IPS DF 19.7 (cell line): Measurements from ENCODE around the gene GGT6.

ENCODE experiments used
- DNase-seq: peaks from one replicate; pipeline ENCODE4 v3.0.0-alpha.2; 2013; ENCODE audit warnings: low read depth, low spot score

The GGT6 gene

DNA sequence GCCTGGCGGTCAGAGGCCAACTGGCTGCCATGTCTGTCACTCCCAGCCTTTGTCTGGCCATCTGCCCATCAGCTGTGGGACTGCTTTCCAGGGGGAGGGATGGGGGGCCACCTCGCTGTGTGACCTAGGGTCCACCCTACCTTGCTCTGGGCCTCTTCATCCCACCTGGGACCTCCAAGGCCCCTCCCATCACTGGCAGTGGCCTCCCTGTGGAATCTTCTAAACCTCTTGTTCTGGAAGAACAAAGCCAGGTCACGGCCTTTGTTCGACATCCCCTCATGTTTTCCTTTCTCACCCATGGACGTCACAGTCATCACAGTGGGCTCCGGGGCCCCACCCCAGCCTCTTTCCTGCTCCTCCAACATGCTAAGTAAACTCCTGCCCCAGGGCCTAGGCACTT lies 37.7 kb downstream of the GGT6 start:
- no peak for DNase-seq

DNA sequence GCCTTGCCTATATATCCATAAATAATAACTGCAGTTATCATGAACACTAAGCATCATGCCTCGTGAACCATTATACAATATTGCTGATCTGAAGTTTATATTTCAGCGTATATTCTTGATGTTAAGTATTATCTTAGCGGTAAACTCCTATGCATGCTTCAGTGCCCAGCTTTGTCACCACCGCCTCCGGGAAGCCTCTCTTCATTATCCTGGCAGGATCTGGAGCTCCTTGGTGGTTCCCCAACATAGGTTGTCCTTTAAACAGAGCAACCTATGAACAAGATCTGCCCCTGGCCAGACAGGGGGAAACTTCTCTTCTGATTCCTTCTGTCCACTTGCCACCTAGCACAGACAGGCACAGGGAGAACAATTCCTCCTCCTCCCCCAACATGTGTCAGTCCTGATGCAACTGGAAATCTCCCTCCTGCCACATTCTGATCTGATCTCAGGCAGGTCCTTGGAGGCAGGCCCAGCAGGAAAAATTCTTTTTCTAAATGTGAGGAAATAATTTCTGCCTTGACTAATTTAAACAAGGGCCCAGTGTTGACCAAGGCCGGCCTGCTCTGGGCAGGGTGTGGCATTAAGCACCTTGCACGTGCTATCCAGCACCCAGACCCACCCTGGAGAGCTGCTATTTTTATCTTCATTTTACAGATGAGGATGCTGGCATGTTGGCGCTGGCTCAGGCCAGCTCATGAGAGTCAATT lies 39.3 kb downstream of the GGT6 start:
- no peak for DNase-seq

DNA sequence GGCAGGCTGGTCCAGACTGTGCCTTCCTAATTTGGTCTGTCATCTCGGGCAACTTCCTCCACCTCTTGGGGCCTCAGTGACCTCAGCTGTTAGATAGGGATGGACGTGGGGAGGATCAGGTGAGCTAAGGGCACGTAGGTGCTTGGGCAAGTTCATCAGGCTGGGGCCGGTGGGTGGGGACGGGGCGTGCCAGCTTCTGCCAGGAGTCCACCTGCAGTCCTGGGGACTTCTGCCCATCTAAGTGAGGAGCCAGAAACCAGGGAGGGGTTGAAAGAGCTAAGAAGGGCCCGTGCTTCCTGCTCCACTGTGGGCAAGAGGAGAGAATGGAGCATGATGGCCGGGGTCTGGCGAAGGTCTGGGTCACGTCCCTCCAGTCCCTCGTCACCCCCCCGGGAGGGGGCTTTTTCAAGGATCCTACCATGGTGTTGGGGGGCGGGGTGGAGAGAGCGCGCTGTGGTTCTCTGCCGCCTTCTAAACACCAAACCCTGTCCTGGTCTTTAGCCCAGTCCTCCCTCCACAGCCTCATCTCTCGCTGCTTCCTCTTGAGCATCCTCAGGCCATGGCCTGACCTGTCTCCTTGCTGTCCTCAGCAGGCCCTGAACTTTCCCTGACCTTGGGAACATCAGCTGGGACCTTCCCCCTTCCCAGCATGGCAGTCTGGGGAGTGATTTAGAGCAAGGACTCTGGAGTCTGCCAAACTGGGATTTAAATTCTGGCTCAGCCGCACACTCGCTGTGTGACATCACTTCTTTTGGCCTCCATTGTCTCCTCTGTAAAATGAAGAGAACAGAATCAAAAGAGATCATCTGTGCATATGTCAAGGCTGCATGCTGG lies 40.1 kb downstream of the GGT6 start:
- DNase-seq: no peak

DNA sequence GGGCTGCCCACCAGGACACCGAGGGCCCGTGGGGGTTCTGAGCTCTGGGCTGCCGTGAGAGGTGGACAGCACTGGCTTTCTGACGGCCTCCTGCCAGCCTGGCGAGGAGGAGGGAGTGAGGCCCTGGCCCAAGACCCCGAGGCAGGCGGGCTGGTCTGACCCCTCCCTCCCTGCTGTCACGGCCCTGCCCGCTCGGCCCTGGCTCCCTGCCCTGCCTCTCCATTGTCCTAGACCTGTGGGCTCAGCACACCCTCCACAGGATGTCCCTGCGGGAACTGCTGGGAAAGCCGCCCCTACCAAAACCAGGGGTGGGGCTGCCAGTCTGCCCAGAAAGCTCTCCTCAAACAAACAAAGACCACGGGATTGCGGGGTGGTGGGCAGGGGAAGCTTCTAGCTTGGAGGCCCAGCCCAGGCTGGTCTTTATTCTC lies 41.0 kb downstream of the GGT6 start:
- no peak for DNase-seq

DNA sequence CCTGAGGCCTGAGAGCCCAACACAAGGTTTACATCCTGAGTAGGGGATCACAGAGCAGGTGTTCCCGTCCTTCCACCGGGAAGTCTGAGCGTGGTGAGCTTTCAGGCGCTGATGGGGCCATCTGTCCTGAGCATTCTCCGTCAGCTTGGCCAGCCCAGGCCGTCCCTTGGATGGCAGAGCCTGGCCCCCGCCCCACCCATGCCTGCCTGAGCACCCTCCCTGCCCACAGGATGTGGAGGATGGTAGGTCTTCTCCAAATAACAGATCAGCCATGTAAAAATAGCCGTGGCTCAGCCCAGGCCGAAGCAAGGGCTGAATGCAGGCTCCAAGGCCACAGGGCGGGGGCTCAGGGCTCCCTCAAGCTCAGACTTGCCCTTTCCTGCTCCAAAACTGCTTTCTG lies 41.5 kb downstream of the GGT6 start:
- no peak for DNase-seq

DNA sequence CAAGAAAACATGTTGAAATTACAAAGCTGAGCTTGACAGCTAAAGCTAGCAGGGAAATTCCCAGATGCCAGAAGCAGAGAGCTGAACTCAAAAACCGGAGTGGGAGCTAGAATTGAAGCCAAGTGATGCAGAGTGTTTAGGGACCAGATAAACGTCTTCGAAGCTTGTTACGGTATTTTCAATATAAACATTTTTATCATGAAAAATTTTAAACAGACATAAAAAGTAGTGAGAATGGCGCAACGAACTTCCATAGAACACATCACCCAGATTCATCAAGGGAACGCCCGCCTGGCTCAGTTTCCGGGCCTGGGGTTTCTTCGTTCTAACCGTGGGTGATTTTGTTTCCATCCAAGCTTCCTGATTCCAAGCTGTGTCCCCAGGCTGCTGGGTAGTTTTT lies 43.6 kb downstream of the GGT6 start:
- DNase-seq: no peak

DNA sequence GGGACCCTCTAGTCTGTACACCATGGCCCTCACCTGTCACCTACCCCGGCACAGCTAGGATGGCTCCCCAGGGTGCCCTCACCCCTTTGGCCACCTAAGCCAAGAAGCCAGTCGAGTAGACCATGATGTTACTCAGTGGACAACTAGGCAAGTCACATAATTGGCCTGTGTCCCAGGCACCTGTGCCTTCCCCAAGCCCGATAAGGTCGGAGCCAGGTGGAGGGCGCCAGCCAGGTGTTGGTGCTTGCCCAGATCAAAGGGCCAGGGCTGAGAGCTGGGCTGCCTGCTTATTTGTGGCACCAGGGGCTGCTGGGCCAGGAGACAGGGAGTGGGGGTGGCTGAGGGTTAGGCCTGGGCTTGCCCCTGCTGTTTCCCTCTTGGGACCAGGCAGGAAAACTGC lies 44.9 kb downstream of the GGT6 start:
- no peak for DNase-seq

DNA sequence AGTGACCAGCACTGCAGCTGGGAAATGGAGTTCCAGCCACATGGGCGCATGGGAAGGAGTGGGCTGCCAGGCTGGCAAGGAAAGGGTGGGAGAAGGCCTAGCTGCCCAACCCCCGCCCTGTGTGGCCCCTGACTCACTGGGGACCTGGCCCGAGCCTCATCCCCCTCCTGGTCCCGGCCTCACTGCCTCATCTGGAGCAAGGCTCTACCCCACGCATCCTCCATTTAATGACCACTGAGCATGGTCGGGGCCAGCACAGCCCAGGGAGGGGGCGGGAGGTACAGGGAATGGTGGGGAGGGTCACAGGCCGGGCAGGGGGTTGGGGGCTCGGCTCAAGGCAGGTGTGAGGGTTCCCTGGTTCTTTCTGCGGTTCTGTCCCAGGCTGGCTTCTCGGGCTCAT lies 45.6 kb downstream of the GGT6 start:
- no peak for DNase-seq

DNA sequence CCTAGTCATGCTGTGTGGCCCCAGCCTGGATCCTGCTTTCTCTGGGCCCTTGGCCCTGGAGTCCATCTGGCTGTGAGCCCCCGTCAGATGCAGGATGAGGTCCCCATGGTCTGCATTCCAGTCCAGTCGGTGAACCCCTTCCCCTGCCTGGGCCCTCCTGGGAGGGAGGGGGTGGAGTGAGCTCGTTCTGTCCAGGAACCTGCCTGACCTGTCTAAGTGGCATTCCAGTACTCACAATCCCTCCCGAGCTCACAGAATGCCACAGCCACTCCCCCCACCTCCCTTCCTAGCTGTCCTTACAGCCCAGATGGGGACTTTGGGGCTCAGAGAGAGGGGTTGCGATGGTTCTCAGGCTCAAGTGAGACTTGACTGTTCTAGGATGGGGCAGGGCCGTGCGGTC lies 46.2 kb downstream of the GGT6 start:
- DNase-seq: no peak

DNA sequence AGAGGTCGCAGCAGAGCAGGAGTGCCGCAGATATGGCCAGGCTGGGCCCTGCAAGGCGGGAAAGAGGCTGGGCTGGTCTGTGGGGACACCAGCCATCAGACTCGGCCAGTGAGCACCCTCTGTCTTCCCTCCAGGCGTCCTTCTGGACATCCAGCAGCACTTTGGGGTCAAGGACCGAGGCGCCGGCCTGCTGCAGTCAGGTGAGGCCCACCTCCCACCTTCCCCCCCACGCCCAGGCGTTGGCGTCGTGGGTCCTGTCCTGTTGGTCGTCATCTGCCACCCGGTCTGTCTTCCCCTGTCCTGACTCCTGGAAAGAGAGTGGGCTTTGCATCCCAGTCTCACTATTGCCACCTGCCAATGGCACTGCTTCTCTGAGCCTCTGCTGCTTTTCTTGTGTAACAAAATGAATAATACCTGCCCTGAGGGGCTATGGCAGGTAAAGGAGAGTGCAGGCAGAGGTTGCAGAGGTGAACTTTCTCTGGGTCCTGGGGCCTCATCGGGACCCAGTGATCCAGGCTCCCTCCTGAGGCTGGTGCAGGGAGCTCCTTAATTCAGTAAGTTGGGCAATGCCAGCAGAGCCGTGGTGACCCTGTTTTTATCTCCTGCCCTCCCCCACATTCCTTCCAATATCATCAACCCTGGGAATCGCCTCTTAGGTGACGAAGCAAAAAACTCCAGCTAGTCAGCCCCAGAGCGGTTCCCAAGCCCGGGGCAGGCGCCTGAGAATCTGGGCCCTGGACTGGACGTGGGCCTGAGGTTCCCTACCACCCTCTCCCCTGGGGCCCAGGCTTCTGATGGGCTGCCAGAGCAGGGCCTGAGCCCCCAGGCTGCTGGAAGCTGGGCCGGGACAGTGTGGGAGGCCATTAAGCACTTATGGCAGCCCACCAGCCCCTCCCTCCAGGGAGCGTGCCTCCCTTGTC lies 47.0 kb downstream of the GGT6 start:
- DNase-seq: no peak

DNA sequence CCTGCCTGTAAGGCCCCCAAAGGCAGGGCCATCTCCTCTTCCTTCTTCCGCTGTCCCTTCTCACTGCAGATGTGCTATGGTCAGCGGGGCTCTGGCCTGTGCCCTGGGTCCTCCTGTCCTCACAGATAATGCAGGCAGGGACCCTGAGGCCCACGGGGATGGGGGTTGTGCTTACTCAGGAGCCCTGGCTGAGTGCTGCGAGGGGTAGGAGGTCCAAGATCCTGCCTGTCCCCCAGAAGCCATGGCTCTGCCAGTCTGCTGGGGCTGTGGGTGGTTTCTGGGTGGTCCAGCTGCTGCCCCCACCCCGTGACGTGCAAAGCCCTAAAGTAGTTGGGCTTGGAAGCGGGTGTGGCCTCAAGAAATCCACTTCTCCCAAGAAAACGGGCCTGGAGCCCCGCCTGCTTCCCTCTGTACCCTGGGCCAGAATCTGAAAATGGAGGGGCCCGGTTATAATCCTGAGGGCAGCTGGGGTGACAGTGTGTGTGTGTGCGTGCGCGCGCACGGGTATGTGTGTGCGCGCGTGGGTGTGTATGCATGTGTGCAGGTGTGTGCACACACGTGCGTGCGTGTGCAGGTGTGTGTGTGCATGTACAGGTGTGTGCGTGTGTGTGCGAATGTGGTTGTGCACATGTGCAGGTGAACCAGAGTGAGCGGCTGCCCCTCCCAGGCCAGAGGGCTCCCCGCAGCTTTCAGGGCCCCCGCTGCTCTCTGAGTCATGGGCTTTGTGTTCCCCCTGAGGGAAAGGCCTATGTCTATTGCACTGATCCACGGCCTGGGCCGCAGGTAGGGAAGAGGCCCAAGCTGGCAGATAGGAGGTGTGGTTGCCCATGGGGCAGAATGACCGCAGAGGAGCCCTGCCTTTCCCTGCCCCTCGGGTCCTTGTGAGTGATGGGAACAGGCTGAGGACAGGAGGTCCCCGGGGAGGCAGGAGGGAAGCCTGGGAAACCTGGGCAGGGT lies 47.9 kb downstream of the GGT6 start:
- no peak for DNase-seq

DNA sequence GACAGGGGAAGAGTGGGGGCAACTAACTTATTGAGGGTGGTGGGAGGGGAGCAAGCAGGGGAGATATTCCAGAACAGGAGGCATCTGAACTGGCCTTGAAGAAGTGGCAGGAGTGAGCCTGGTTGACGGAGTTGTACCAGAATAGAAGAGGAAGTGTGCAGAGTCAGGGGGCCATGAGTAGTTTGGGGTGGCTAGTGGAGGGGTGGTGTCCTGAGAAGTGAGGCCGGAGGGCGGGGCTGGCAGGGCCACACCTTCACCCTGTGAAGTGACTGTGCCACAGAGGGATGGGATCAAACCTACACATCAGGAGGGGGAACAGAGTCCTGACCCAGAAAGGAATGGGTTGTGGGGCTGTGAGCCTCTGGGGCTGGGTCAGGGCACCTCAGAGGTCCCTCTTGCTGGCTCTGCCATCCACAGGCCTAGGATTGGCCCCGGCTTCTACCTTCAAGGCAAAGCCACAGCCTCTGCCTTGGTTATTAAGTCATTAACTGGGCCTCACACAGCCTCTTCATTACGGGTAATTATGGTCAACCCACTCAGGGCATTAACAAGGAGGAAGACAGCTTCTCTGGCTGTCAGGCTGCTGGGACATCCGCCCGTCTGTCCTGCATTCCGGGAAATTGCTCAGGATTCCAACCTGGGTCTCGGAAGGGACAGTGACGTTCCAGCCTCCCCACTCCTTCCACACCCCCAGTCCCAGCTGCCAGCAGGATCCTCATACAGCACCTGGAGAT lies 49.0 kb downstream of the GGT6 start:
- DNase-seq: no peak

DNA sequence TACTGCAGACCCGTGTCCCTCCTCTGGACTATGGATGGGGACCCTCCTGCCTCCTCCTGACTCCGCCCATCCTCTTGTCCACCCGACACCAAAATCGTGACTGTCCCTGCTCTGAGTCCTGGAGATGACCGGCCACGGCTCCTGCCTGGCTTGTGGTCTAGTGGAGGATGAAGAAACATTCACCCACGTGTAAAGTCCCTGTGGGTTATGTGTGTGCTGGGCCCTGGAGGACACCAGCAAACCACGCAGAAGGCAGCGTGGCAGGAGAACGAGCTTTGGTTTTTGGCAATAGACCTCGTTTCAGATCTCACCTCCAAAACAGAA lies 49.8 kb downstream of the GGT6 start:
- DNase-seq: no peak

DNA sequence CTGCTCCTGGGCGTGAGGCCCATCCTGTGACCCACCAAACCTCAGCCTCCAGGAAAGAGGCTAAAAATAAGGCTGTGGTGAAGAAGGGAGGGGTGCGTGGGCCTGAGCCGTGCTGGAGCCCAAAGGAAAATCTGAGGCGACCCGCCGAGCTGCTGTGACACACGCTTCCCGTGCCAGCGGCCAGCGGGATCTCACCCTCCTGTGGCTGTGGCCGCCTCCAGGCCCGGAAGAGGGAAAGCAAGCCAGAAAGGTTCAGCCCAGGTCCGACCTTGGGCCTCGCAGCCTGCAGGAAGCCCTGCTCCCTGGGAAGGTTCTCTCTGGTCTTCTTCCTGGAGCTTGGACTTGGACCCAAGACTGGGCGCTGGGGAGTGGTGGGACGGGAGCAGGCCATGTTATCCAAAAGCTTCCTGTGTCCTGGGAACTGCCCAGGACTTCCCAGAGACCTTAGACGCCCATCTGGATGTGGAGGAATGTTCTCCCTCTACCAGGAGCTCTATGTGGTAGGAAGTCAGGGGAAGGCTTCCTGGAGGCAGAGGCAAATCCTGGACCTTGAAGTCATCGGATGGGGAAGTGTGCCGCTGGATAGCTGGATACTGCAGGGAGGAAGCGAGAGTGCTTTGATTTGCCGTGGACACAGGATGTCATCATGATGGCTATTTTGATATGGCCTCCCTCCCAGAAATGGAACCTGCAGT lies 50.3 kb downstream of the GGT6 start:
- no peak for DNase-seq

DNA sequence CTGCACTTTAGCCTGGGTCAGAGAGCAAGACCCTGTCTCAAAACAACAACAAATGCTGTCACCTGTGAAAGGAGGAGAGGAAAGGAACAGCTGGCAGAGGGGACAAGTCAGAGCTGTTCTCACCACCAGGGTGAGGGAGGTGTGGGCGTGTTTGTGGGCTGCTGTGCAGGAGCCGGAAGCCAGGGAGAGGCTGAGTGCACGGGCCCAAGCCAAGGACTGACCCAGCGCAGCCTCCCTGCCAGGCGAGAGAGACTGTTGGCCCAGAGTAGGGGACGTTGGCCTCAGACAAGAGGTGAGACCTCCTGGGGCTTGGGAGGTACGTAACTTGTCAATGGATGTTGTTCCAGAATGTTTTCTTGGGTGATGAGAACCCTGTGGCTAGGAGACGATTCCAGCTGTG lies 51.0 kb downstream of the GGT6 start:
- no peak for DNase-seq

DNA sequence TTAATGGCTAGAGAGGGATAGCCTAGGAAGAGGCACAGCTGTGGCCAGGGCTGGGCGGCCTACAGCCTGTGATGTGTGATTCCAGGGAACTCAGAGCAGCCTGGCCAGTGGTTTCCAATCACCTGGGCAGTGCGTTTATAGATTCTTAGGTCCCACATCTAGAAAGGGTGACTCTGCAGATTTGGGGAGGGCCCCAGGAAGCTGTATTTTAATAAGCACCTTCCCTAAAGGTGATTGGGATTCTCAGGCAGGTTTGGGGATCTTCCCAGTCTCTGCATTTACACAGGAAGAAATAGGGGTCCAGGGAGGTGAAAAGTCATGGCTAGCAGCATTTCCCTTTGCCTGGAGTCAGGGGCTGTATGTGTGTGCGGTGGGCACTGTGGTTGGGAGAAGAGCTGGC lies 52.2 kb downstream of the GGT6 start:
- DNase-seq: no peak

DNA sequence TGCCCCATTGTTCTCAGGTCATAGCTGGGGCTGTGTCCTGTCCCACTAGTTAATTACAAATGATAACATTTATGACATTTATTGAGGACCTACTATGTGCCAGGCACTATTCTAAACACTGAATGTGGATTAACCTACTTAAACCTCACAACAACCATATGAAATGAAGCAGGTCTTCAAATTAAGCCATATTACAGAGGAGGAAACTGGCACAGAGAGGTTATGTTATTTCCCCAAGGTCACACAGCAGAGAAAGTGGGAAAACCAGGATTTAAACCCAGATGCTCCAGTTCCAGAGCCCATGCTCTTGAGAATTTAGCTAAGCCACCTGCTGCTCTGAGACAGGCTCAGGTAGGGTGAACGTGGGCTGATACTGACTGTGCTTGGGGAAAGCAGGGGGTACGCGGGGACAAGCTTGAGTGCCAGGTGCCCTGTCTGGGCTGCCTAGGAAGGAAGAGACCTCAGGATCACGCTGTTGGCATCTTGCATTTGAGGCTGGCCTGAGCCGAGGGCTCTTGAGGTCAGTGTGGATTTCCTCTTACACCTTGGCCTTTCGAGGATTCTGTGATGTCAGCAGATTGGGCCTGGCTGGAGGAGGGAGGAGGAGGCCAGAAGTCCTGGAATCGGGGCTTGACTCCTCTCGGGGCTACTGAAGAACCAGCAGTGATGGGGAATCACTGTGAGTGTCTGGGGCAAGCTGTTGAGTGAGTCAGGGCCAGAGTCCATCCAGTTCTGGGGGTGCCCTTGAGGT lies 52.8 kb downstream of the GGT6 start:
- DNase-seq: no peak
